Left ventricle myocardium inferior (tissue), 1 donor: ENCODE results near the gene SPINT1. TPM values are rescaled to one million over a fixed set of nuclear protein-coding genes. Genes with fewer than 3 reads are reported as not detected.

Source experiments
- DNase-seq: peaks from one replicate; pipeline ENCODE4 v3.0.0-alpha.2; 2020
- H3K27ac ChIP-seq: fragments of 200-600 bp; replicated peaks from 2 replicates; pipeline ENCODE4 v1.8.0; 2021
- H3K27me3 ChIP-seq: fragments of 200-600 bp; 2 replicates; pipeline ENCODE4 v1.8.0; 2021; ENCODE audit warnings: low read depth
- H3K36me3 ChIP-seq: fragments of 200-600 bp; 2 replicates; pipeline ENCODE4 v1.8.0; 2021
- H3K4me1 ChIP-seq: fragments of 200-600 bp; 2 replicates; pipeline ENCODE4 v1.8.0; 2021
- H3K4me3 ChIP-seq: fragments of 200-600 bp; 2 replicates; pipeline ENCODE4 v1.8.0; 2021; ENCODE audit warnings: mild to moderate bottlenecking, moderate library complexity
- H3K9me3 ChIP-seq: fragments of 200-600 bp; replicated peaks from 2 replicates; pipeline ENCODE4 v1.8.0; 2021
- intact Hi-C: fragments of 100-400 bp; cut with micrococcal nuclease; formaldehyde crosslinking; loops from one replicate; pipeline ENCODE4 v1.11.0; 2022
- total RNA-seq: library from RNA; stranded (reverse); fragmentation: NEBNext Ultra II Directional; extraction: Animal tissue kit (Norgen Biotek cat#: 25700); gene quantifications from one replicate; pipeline ENCODE4 v1.2.1, GENCODE V29; 2021
- TF ChIP-seq, protein P1 (sequence below): fragments of 200-600 bp; IDR thresholded peaks from 2 replicates; pipeline ENCODE4 v1.8.0; 2021; ENCODE audit warnings: antibody characterized with exemption, mild to moderate bottlenecking, borderline replicate concordance
- donor health status: DM: no; HTN: yes; CAD: no; lungs with severe emphysema.

The SPINT1 gene
- total RNA-seq, 1 donor from 2014 or later = 0.55 TPM

GRCh38 chr15:40863660-40864270, 19.9 kb downstream of the SPINT1 start:
- Histone ChIP-seq H3K36me3 (no peaks in the 10 kb centered on the region), H3K9me3 (no peaks in the 10 kb centered on the region), H3K4me3 (no peak overlapping the region), H3K27me3 (peaks cover 47% of the 10 kb centered on the region), H3K27ac (no peak overlapping the region), H3K4me1 (no peaks in the 10 kb centered on the region)
- TF ChIP-seq, protein P1, sequence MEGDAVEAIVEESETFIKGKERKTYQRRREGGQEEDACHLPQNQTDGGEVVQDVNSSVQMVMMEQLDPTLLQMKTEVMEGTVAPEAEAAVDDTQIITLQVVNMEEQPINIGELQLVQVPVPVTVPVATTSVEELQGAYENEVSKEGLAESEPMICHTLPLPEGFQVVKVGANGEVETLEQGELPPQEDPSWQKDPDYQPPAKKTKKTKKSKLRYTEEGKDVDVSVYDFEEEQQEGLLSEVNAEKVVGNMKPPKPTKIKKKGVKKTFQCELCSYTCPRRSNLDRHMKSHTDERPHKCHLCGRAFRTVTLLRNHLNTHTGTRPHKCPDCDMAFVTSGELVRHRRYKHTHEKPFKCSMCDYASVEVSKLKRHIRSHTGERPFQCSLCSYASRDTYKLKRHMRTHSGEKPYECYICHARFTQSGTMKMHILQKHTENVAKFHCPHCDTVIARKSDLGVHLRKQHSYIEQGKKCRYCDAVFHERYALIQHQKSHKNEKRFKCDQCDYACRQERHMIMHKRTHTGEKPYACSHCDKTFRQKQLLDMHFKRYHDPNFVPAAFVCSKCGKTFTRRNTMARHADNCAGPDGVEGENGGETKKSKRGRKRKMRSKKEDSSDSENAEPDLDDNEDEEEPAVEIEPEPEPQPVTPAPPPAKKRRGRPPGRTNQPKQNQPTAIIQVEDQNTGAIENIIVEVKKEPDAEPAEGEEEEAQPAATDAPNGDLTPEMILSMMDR = no peak
- intact Hi-C loops = no loop called here
- DNase-seq = no peak

DNA sequence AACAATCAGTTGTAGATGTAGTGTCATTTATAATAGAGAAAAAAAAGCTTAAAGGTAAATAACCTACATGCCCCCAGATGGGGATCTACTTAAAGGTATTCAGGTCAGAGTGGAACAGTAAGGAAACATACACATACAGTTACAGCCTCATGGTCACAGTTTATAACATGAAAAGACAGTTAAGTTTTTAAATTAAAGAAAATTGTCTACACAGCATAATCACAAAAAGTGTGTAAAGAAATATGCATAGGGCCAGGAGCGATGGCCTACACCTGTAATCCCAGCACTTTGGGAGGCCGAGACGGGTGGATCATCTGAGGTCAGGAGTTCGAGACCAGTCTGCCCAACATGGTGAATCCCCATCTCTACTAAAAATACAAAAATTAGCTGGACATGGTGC, 23.4 kb downstream of the SPINT1 start:
- Histone ChIP-seq H3K36me3 (no peaks in the 10 kb centered on the region), H3K27me3 (peaks cover 42% of the 10 kb centered on the region), H3K4me1 (no peaks in the 10 kb centered on the region), H3K9me3 (no peaks in the 10 kb centered on the region), H3K27ac (no peak overlapping the region), H3K4me3 (no peak overlapping the region)
- intact Hi-C loops = no loop called here
- no peak for DNase-seq
- TF ChIP-seq, protein P1 = no peak

DNA sequence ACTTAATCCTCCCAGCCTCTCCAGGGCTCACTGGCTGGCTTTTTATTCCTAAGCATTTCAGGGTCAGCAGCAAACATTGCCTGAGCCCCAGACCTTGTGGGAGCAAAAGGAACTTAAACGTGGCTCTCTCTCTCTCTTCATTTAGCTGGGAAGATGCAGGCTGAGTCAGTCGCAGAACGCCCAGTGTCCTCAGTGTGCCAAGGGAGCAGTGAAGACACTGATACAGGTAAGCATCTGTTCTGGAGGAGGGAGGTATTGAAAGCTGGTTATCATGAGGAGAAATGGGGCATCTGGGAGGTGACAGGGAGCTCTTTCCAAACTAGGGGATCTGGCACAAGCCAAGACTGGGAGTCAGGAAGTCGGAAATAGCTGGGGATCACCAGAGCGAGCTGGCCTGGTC, 25.8 kb downstream of the SPINT1 start:
- intact Hi-C loops = no loop called here
- TF ChIP-seq, protein P1 = no peak
- Histone ChIP-seq H3K27me3 (peaks cover 47% of the 10 kb centered on the region), H3K4me1 (peaks cover 14% of the 10 kb centered on the region), H3K9me3 (no peaks in the 10 kb centered on the region), H3K27ac (no peak overlapping the region), H3K4me3 (no peak overlapping the region), H3K36me3 (no peaks in the 10 kb centered on the region)
- no peak for DNase-seq

- H3K4me3 ChIP-seq = no peak overlapping the region
- H3K27me3 ChIP-seq = peaks cover 40% of the 10 kb centered on the region
- H3K36me3 ChIP-seq = no peaks in the 10 kb centered on the region
- no peaks in the 10 kb centered on the region for H3K9me3 ChIP-seq
- peaks cover 14% of the 10 kb centered on the region for H3K4me1 ChIP-seq
- intact Hi-C loops = no loop called here
- no peak for DNase-seq
- no peak overlapping the region for H3K27ac ChIP-seq
- TF ChIP-seq, protein P1 = no peak
These were observed 26.9 kb downstream of the SPINT1 start for GRCh38 chr15:40870716-40871115.

GRCh38 chr15:40871749-40872617, 28.1 kb downstream of the SPINT1 start:
- Histone ChIP-seq H3K9me3 (no peaks in the 10 kb centered on the region), H3K27me3 (peaks cover 40% of the 10 kb centered on the region), H3K27ac (no peak overlapping the region), H3K4me1 (peaks cover 14% of the 10 kb centered on the region), H3K36me3 (no peaks in the 10 kb centered on the region), H3K4me3 (no peak overlapping the region)
- no peak for DNase-seq
- intact Hi-C loops = no loop called here
- TF ChIP-seq, protein P1 = no peak
